ENCODE data around the gene IL1R1. TPM values are rescaled to one million over a fixed set of nuclear protein-coding genes. Genes with fewer than 3 reads are reported as not detected.

The IL1R1 gene
- polyA plus RNA-seq, 1 experiment: 102 TPM

DNA sequence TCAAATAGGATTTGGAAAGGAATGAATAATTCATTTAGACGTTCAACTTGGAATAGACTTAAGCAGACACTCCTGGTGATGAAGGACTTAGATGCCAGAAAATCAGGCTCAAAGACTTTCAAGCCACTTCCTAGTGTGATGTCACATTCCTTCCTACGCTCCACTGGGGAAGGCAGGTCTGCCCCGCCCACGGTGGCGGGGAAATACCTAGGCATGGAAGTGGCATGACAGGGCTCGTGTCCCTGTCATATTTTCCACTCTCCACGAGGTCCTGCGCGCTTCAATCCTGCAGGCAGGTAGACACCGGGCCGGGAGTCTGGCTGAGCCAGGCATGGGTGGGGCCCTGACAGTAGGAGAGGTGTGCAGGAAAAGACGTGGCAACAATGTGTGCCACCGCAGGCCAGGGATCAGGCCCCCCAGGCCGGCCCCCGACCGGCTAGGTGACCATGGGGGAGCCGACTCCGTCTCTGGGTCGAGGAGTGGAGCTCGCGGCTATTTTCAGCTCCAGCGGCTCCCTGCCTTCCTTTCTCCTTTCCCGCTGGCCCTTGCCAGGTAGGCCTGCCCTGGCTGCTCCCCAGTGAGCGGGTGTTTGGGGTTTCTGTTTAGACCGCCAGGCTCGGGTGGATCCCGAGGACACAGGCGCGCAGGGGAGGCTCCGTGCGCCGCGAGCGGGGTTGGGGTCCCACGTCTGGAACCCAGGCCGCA lies 44.4 kb downstream of the IL1R1 start, which contains the start of gene IL1RL2:
Gene IL1RL2 (plus strand): TSS at position 233 of the 705 bp plus-strand sequence. CDS start 845 bp downstream, outside the sequence.
- CTCF ChIA-PET: interaction anchor here (1.0 to 4.5 kb wide), 5 partner anchors 39 to 257 kb away, joined by 3 to 32 read pairs (median 5); no protein-coding TSS in a partner anchor
- DNase-seq (ENCODE audit: low read depth, low spot score): no peak

DNA sequence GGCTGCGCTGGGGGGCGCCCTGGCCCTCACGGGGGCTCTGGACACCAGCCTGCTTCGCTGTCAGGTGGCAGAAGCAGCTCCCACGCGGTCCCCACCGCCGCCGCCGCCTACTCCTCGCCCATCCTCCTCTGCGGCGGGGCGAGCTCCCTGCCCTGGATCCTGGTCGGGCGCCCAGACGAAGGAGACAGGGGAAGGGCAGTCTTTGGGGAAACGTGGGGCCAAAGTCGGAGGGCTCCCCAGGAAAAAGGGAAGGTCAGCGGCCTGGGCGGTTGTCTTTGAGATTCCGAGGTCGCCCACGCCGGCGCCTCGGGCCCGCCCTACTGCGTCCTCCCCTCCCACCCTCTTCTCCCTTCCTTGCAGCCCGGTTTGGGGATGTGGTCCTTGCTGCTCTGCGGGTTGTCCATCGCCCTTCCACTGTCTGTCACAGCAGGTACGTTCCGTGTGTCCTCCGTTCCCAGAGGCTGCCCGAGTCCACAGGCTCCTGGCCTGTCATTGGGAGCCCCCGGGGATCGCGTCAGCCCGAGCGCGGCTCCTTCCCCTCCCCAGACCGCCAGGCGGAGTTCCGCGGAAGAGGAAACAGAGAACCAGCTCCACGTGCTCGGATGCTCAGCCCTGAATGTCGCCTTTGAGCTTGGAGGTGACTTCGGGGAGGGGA lies 45.1 kb downstream of the IL1R1 start:
- ChIA-PET POLR2A (no interaction called here), CTCF (interaction anchor here (0.6 to 4.5 kb wide), 7 partner anchors 24 to 263 kb away, joined by 3 to 32 read pairs (median 3); no protein-coding TSS in a partner anchor)
- no peak overlapping the region for H3K27ac ChIP-seq (ENCODE audit: low read depth, low read length)
- TF ChIP-seq, protein P1, sequence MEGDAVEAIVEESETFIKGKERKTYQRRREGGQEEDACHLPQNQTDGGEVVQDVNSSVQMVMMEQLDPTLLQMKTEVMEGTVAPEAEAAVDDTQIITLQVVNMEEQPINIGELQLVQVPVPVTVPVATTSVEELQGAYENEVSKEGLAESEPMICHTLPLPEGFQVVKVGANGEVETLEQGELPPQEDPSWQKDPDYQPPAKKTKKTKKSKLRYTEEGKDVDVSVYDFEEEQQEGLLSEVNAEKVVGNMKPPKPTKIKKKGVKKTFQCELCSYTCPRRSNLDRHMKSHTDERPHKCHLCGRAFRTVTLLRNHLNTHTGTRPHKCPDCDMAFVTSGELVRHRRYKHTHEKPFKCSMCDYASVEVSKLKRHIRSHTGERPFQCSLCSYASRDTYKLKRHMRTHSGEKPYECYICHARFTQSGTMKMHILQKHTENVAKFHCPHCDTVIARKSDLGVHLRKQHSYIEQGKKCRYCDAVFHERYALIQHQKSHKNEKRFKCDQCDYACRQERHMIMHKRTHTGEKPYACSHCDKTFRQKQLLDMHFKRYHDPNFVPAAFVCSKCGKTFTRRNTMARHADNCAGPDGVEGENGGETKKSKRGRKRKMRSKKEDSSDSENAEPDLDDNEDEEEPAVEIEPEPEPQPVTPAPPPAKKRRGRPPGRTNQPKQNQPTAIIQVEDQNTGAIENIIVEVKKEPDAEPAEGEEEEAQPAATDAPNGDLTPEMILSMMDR (IDR thresholded peaks at IDR 0.05; ENCODE audit: low read depth, low read length): peak; percentile 52
- no peaks in the 10 kb centered on the region; the same call in 1 of the 2 replicates for H3K9me3 ChIP-seq (ENCODE audit: control insufficient read depth, insufficient read depth, low read length)
- no peak for DNase-seq (ENCODE audit: low read depth, low spot score)
- H3K4me3 ChIP-seq (ENCODE audit: low read depth, low read length): peak overlapping the region; percentile 61
- H3K27me3 ChIP-seq (ENCODE audit: control insufficient read depth, insufficient read depth, low read length): no peaks in the 10 kb centered on the region

More for the DNA sequence above, 44.4 kb downstream of the IL1R1 start, which contains the start of gene IL1RL2:
- Histone ChIP-seq H3K9me3 (ENCODE audit: control insufficient read depth, insufficient read depth, low read length) (no peaks in the 10 kb centered on the region; the same call in 1 of the 2 replicates), H3K27ac (ENCODE audit: low read depth, low read length) (no peak within 1 kb of the TSS), H3K4me3 (ENCODE audit: low read depth, low read length) (peak within 1 kb of the TSS; percentile 61), H3K27me3 (ENCODE audit: control insufficient read depth, insufficient read depth, low read length) (no peaks in the 10 kb centered on the region)
- TF ChIP-seq, protein P1 (IDR thresholded peaks at IDR 0.05; ENCODE audit: low read depth, low read length): no peak
- POLR2A ChIA-PET: no interaction called here

DNA sequence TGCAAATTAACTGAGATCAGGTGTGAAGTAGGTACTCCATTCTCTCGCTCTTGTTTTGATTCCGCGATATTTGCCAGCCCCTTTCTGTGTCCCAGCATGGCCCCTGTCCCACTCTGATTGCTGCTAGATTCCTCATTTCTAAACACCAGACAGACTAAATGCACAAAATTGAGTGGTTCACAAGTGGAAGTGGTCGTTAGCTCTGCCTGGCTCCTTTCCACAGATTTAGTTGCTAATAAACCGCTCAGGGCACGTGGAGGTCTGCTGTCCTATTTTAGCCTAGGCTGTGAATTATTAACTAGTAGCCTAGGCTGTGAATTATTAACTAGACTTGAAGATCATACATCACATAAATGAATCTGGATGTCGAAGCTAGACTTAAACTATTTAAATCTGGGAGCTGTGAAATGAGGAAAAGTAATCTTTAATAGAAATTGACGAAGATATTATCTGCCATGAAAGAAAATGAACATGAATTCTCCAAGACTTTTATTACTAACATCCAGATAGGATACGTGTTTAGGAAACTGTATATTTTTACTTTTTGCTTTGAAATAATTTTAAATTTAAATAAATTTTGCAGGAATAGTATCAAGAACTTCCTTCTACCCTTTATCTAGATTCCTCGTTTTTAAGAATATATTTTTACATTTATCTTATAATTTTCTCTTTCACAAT lies 48.0 kb downstream of the IL1R1 start:
- H3K9me3 ChIP-seq (ENCODE audit: control insufficient read depth, insufficient read depth, low read length): no peaks in the 10 kb centered on the region; the same call in 1 of the 2 replicates
- POLR2A ChIA-PET: no interaction called here
- CTCF ChIA-PET: interaction anchor here (1.3 kb wide), 1 partner anchor 50 kb away, joined by 6 read pairs; no protein-coding TSS in a partner anchor
- no peak for DNase-seq (ENCODE audit: low read depth, low spot score)
- no peaks in the 10 kb centered on the region for H3K27me3 ChIP-seq (ENCODE audit: control insufficient read depth, insufficient read depth, low read length)
- no peak overlapping the region for H3K4me3 ChIP-seq (ENCODE audit: low read depth, low read length)
- no peak overlapping the region for H3K27ac ChIP-seq (ENCODE audit: low read depth, low read length)
- TF ChIP-seq, protein P1 (IDR thresholded peaks at IDR 0.05; ENCODE audit: low read depth, low read length): no peak

DNA sequence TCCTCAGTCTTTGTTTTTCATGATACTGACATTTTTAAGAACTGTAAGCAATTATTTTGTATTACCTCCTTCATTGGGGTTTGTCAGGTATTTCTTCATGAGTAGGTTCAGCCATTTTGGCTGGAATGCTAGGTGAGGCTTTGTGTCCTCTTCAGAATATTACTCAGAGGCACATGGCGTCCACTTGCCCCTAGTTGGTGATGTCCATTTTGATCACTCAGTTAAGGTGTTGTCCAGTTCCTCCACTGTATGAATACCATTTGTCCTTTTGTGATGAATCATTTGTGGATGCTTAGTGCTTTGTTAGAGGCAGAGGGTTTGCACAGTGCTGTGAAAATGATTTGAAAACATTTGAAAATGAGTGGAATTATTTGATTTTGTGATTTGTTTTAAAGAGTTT lies 49.0 kb downstream of the IL1R1 start:
- Histone ChIP-seq H3K9me3 (ENCODE audit: control insufficient read depth, insufficient read depth, low read length) (no peaks in the 10 kb centered on the region; the same call in 1 of the 2 replicates), H3K4me3 (ENCODE audit: low read depth, low read length) (no peak overlapping the region), H3K27me3 (ENCODE audit: control insufficient read depth, insufficient read depth, low read length) (no peaks in the 10 kb centered on the region), H3K27ac (ENCODE audit: low read depth, low read length) (no peak overlapping the region)
- DNase-seq (ENCODE audit: low read depth, low spot score): no peak
- POLR2A ChIA-PET: no interaction called here
- TF ChIP-seq, protein P1 (IDR thresholded peaks at IDR 0.05; ENCODE audit: low read depth, low read length): no peak
- CTCF ChIA-PET: interaction anchor here (0.9 kb wide), 1 partner anchor 165 kb away, joined by 4 read pairs; no protein-coding TSS in a partner anchor
